ENCODE data around the gene FHOD1. TPM values are rescaled to one million over a fixed set of nuclear protein-coding genes. Genes with fewer than 3 reads are reported as not detected.
A peak's percentile ranks its signal among the peaks of the same experiment; 100 is the strongest.

Gene FHOD1
- total and polyA plus RNA-seq, 9 of the 15 experiments (the other 6 are each of a cell fraction or from before 2014, with no cell fraction given) = 18.7 to 126 (median 32.3) TPM

GRCh38 chr16:67226804-67227566, 20.3 kb downstream of the FHOD1 start, which contains the start of gene TMEM208 (continued):
- no peak for TF ChIP-seq AFF4 (CRISPR knock-in tag; IDR thresholded peaks at IDR 0.05)
- peak; percentile 86 for TF ChIP-seq POLR2A (conservative IDR thresholded peaks at IDR 0.05)
- peak; percentile 86 for TF ChIP-seq SUPT5H (IDR thresholded peaks at IDR 0.05)
- TF ChIP-seq ZNF592 (IDR thresholded peaks at IDR 0.05) = no peak
- no peak for TF ChIP-seq HDAC8 (tag; IDR thresholded peaks at IDR 0.05)
- TF ChIP-seq ZNF639 (CRISPR knock-in tag; conservative IDR thresholded peaks at IDR 0.05 in 1 of 2, IDR thresholded peaks at IDR 0.05 in 1 of 2) = peak in 1 of 2 experiments; percentile 90; a peak in 2 of 4 replicates
- no peak for TF ChIP-seq TAF15 (IDR thresholded peaks at IDR 0.05; ENCODE audit: low read depth, low read length)
- no peak for TF ChIP-seq ZBTB49 (CRISPR knock-in tag; IDR thresholded peaks at IDR 0.05; ENCODE audit: borderline replicate concordance)
- peak in 1 of 2 experiments; percentile 36; a peak in 2 of 4 replicates for TF ChIP-seq SRF (CRISPR knock-in tag; IDR thresholded peaks at IDR 0.05)
- no peak for TF ChIP-seq HIVEP1 (CRISPR knock-in tag; IDR thresholded peaks at IDR 0.05)
- TF ChIP-seq TFAP4 (CRISPR knock-in tag; IDR thresholded peaks at IDR 0.05; ENCODE audit: borderline replicate concordance) = peak; percentile 91
- TF ChIP-seq MAZ (CRISPR knock-in tag; conservative IDR thresholded peaks at IDR 0.05 in 1 of 2, IDR thresholded peaks at IDR 0.05 in 1 of 2) = peak; percentile 95 to 99
- TF ChIP-seq HNRNPL (IDR thresholded peaks at IDR 0.05; ENCODE audit: low read depth, low read length) = no peak

Data from K562 (cell line).